ENCODE data around the gene RPL22.

DNA sequence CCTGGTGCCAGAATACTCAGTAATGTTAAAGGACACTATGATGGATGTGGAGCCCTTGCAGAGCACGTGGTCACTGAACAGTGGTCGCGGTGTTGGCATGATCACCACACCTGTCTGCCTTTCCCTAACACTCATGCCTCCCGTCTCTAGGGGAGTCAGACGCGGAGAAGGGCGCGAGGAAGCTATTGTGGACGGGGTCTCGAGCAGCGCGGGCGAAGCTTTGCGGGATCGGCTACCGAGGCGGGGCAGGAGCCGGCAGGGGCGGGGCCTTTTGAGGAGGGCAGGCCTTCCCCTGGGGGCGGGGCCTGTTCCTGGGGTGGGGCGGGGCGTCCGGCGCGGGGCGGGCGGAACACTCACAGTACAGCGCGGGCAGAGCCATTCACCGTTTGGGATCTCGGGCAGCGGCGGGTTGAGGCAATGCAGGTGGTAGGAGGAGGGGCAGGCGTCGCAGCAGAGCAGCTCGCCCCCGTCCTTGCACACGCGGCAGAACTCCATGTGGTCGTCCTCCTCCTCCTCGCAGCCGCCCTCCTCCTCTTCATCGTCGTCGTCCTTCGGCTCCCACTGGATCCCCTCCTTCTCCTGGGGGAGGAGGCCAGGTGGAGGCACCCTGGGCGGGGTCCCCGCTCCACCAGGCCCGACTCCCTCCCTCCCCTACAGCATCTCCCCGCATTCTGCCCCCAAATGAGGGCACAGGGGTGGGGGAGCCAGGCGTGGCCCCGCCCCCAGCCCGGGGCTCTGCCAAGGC lies 50.7 kb downstream of the RPL22 start:
- TF ChIP-seq TCF4 (CRISPR knock-in tag; IDR thresholded peaks at IDR 0.05; ENCODE audit: borderline replicate concordance) (no peak), SNAI2 (CRISPR knock-in tag; IDR thresholded peaks at IDR 0.05) (no peak), ZC3H10 (CRISPR knock-in tag; IDR thresholded peaks at IDR 0.05) (no peak), CSDC2 (CRISPR knock-in tag; IDR thresholded peaks at IDR 0.05) (no peak), RARB (CRISPR knock-in tag; IDR thresholded peaks at IDR 0.05) (no peak), ZFP3 (CRISPR knock-in tag; IDR thresholded peaks at IDR 0.05) (no peak), CSRNP3 (CRISPR knock-in tag; IDR thresholded peaks at IDR 0.05) (no peak)
- TF ChIP-seq, protein P1, sequence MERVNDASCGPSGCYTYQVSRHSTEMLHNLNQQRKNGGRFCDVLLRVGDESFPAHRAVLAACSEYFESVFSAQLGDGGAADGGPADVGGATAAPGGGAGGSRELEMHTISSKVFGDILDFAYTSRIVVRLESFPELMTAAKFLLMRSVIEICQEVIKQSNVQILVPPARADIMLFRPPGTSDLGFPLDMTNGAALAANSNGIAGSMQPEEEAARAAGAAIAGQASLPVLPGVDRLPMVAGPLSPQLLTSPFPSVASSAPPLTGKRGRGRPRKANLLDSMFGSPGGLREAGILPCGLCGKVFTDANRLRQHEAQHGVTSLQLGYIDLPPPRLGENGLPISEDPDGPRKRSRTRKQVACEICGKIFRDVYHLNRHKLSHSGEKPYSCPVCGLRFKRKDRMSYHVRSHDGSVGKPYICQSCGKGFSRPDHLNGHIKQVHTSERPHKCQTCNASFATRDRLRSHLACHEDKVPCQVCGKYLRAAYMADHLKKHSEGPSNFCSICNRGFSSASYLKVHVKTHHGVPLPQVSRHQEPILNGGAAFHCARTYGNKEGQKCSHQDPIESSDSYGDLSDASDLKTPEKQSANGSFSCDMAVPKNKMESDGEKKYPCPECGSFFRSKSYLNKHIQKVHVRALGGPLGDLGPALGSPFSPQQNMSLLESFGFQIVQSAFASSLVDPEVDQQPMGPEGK (CRISPR knock-in tag; IDR thresholded peaks at IDR 0.05; ENCODE audit: borderline replicate concordance): no peak
